Fibroblast of gingiva (primary cell): ENCODE results near the gene CAPN9.

ENCODE experiments used
- DNase-seq: peaks from one replicate; pipeline ENCODE4 v3.0.0-alpha.2; 2011; ENCODE audit warnings: low read depth

The CAPN9 gene

DNA sequence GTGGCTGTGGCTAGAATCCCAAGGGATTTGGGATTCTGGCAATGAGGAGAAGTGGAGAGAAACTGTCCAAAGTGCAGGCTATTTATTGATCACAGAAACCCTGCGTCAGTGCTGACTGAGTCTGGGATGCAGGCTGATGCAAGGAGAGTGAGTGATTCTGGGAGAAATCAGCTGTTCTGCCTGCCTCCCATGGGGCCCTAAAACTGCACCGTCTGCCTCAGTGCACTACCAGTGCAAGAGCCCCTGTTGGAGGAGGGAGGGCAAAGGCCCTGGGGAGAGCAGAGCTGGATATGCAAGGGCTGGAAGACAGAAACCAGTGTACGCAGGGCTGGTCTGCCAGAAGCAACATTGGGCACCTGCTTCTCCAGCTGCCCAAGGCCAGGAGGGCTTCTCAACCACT lies 78.6 kb downstream of the CAPN9 start:
- no peak for DNase-seq

DNA sequence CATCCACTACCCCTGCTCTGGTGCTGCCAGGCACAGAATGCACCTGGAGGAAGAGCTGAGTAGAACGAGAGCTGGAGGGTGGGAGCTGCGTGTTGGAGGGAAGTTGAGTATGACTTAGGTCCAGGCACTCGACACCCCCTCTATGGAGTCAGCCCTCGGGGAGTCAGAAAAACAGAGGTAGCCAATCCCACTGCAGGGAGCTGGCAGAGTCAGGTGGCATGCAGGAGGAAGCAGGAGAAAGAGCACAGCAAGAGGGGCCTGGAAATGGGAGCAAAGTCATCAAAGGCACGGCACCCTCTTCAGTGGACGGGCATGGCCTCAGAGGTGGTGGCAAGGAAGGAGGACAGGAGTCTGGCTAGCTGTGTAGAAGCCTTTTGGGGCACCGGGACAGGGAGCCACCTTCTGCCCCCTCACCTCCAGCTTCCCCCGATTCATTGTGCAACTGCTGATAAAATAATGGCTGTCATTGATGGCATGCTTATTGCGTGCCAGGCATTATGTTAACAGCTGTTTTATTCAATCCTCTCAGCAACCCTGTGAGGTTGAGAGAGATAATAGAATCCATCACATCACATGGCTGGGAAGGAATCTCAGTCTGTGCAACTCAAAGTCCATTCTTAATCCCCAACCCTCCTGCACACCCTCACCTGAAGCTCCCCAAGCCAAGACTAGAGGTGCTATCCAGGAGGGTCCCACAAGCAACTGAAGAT lies 79.1 kb downstream of the CAPN9 start:
- DNase-seq: no peak

DNA sequence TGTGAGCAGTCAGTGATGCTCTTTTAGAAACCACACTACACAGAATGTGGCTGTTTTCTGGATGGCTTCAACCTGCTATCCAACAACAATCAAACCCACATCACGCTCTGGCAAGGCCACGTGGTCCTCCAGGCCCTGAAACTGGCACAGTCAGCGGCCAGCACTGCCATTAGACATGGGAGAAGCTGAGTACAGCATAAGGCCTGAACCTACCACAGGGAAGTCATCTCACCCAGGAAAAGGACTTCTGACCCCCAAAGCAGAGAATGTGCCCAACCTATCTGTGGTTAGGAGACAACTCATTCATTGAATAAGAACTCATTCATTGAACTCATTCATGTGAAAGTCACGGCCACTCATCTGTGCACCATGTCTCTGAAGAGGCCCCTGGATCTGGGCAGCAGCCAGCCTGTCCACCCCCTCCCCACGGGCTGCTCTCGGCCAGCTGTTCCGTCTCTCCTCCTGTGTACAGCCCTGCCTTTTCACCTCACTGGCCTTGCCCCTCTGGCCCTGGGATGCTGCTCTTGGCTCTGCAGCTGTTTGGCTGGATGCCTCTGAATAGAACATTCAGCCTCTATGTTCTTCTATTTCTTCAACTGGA lies 80.0 kb downstream of the CAPN9 start:
- DNase-seq: no peak

DNA sequence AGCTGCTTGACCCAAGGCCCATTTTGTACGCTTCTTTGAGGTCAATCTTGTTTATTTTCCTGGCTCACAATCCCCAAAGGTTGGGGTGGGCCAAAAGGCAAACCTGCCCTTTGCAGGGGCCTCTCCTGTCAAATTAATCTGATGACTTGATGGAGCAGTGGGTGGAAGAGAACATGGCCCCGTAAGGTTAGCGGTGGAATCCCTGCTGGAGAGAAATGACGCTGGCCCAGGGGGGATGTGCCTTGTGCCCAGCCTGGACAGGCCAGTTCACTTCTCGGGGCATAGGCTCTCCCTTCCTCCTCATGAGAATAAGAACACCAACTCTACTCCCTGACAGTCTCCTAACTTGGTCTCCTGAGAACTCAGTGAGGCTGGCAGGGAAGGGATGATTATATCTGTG lies 80.6 kb downstream of the CAPN9 start:
- DNase-seq: no peak

DNA sequence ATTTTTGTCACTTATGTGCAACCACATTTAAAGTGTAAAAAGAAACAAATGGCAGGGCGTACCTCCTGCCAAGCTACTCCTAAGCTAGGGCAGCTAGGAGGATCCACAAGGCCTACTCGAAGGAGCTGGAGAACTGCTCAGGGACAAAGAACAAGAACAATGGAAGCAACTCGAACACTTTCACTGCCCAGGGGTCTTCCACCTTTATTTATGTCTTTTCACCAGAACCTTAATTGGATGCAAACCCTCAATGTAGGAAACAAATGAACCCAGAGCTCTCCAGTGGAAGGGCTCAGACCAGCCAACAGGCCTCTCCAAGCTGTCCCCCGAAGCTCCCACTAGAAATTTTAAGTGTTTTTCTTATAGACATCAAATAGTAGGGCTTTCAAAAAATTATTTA lies 81.2 kb downstream of the CAPN9 start:
- no peak for DNase-seq

DNA sequence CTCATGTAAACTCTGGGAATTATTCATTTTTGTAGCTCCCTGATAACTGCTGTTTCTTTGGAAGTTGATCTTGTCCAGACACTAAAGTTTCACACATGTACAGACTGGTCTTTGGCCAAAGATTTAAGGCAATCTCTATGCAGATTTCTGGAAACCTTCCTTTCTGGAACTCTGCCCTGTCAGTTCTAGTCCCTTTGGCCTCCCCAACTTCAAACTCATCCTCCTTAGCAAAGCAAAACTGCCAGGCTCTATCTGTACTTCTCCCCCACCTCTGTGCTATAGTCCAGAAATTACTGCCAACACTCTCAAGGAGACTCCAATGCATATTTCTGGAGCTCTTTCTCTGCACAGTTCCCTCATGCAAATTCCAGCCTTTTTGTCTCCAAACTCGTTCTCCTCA lies 84.6 kb downstream of the CAPN9 start:
- DNase-seq: peak; percentile 21

DNA sequence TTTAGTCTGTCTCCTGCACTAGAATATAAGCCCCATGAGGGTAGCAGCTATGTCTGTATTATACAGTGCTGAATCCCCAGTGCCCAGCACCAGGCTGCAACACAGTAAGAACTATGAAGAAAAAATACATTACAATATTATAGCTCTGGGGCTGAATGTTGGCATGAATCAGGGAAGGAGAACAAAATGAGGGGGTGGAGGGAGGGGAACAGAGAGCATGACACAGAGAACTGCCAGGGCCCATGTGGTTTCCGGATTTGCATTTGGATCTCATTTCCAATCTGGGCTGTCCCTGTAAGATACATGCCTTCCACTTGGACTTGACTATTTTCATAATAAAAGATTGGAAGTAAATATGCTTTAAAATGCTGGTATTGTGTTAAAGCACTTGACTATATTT lies 85.3 kb downstream of the CAPN9 start:
- peak; percentile 40 for DNase-seq

DNA sequence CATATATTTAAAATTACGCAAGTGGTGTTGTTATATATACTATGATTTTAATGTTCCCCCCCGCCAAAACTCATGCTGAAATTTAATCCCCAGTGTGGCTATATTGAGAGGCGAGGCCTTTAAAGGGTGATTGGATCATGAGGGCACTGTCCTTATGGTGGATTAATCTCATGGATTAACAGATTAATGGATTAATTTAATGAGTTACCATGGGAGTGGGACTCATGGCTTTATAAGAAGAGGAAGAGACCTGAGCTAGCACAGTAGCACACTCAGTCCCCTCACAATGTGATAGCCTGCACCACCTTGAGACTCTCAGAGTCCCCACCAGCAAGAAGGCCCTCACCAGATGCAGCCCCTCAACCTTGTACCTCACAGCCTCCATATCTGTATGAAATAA lies 86.3 kb downstream of the CAPN9 start:
- no peak for DNase-seq

DNA sequence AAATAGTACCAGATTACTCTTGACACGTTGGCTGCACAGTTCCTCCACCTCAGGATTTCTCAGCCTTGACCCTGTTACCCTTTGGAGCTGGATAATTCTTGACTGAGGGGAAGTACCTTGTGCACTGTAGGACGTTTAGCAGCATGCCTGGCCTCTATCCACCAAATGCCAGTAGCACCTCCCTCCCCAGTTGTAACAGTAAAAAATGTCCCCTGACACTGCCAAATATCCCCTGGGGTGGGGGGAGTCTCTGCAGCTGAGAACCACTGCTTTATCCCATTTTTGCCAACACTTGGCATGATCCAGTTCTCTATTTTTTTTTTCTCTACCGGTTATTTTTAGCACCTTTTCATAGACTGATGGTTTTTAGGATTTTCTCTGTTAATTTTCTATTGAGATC lies 87.1 kb downstream of the CAPN9 start:
- no peak for DNase-seq

DNA sequence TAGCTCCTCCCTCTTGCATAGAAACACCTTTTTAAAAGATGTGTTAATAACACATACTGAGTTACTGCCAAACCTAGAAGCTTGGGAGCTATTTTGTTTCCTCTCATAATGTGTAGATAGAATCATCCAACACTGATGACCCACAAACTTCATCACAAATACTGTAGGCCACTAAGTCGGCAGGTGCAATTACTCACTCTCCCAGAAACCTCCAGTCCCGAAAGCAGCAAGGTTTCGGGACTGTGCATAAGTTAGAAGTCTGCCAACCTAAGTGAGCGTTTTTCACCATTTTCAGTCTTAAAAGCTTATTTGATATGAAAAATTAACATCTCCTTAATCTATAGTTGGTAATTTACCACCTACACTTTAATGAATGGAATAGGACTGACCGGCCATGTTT lies 89.2 kb downstream of the CAPN9 start:
- no peak for DNase-seq

DNA sequence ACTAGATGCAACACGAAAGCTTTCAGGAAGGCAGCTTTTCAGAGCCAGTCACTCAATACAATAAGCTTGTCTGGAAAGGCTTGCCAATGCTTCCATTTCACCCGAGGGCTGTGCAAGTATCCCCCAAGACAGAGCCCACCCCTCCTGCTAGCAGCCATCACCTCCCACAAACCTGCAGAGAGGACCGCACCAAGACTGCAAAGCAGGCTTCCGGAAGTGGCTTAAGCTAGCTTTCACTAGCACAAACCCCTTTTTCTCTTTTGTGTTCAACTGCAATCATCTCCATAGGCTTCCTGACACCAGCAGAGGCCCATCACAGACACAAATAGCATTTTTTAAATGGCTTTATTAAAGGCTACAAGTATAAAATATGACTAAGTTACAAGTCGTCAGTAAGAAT lies 89.6 kb downstream of the CAPN9 start:
- DNase-seq: no peak

DNA sequence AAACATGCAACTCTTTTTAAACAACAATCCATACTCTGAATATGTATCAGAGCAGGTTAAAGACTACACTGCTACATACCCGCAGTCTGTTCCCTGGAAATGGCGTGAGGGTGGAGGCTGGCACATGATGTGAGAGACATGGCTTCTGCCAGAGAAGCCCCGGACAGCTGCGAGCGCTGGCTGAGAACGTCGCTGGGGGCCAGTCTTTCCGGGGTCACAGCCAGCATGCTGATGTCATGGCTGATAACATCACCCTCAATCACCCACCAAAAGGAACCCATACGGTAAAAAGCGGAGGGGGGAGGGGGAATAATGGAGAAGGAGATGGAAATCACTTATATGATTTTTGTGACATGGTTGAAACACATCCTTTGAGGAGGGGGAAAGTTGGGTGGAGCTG lies 92.0 kb downstream of the CAPN9 start:
- no peak for DNase-seq

DNA sequence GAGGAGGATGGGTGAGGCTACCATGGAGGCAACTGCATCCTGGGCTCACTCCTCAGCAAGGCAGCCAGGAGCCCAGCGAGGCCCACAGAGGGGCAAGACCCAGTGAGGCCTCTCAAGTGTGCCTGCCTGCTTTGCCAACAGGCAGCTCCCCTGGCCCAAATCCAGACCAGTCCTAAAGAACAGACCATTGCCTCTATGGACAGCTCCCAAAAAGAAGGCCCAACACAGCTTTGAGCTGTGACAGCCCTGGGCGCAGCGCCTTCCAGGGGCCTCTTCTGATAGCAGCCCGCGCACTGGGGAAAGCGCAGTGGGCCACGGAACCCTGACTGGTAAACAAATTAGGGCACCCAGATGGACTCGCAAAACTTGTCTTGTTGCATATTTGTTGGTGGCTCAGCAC lies 95.6 kb downstream of the CAPN9 start:
- DNase-seq: no peak

DNA sequence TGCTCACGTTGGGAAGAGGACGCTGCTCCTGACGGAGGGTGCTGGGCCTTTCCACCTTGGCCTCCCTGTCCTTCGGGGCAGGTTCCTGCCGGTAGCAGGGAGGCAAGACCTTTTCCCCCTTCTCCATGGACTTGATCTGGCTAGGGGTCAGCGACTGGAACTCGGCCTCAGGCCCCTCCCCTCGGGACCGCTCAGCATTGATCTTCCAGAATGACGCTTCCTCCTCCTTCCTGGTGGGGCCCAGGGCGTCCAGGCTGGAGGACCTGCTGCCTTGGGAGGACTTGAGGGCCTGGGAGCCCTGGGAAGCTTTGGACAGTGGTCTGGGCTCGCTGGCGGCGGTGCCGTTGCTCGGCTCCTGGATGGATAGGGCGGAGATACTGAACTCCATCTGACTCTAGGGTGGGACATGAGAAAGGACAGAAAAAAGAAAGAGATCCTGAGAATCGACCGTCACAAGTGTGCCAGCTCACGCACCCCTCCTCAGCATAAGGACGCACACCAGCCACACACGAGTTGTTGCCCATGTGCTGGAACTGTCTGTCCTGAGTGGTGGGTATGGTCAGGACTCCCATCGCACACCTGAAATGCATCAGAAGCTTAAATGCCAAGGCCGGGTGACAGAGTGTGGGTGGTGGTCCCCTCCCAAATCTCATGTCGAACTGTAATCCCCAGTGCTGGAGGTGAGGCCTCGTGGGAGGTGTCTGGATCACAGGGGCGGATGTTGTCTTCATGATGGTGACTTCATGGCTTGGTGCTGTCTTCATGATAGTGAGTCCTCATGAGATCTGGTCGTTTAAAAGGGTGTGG lies 96.5 kb downstream of the CAPN9 start:
- no peak for DNase-seq

DNA sequence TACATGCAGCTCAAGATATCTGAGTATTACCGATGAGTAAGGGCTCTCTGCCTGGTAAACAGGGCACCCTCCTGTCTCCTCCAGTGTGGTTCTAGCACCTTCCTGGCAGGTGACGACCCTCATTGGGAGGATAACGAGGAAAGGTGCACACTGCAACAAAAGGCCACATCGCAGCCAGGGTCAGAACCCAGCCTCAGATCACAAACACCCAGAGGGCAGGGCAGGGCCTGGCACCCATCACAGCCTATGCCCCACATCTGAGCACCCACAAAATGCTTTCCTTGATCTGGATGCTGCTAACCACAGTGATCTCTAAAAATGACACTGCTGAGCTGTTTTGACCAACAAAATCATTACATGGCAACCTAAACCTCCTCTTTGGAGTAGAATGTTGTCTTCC lies 97.4 kb downstream of the CAPN9 start:
- DNase-seq: no peak

DNA sequence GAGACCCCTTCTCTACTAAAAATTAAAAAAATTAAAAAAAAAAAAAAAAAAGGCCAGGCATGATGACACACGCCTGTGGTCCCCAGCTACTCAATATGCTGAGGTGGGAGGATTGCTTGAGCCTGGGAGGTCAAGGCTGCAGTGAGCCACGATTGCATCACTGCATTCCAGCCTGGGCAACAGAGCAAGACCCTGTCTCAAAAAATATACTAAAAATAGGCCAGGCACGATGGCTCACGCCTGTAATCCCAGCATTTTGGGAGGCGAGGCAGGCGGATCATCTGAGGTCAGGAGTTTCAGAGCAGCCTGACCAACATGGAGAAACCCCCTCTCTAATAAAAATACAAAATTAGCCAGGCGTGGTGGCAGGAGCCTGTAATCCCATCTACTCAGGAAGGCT lies 98.0 kb downstream of the CAPN9 start:
- DNase-seq: peak; percentile 25

DNA sequence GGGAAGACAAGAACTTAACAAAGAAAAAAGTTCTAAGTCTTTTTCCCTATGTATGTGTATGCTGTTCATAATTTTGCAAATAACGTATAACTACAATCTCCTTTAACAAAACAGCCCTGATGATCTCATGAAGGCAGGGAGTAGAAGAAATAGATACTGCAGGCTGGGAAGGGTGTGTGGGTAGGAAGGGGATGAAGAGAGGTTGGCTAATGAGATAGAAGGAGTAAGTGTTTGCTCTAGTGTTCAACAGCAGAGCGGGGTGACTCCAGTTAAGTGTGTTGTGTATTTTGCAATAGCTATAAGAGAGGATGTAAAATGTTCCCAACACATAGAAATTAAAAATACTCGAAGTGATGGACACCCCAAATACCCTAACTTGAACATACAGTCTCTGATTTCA lies 101.0 kb downstream of the CAPN9 start:
- no peak for DNase-seq

DNA sequence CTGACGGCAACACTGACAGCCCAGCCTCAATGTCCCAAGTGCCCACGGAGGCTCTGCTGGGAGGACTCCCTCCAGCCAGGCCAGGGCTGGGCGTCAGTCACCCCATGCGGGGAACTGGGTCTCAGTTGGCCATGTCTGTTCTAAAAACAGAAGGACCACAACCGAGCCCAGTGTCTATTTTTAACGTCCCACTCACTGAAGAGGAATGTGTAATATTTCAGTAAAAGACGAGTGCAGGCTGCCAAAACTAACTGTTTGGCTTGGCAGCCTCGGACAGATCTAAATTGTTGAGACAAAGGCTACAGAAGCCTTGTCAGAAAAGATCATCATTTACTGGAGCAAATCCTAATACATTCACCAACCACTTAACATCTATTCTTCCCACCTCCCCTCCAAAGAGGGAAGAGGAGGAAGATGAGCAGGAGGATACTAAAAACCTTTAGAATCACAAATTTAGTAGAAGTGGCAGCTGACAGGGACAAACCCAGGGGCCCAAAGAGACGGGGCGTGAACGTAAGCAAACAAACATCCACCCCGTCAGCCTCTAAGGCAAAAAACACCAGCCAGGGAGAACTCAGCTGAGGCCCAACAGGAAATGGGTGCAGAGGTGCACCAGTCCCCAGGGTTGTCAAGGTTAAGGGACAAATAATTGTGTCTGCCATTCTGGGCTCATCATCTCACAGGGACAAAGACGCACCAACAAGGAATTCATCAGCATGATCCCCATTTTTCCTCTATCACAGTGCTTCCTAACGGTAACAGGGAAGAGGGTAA lies 102.5 kb downstream of the CAPN9 start:
- peak; percentile 94 for DNase-seq

DNA sequence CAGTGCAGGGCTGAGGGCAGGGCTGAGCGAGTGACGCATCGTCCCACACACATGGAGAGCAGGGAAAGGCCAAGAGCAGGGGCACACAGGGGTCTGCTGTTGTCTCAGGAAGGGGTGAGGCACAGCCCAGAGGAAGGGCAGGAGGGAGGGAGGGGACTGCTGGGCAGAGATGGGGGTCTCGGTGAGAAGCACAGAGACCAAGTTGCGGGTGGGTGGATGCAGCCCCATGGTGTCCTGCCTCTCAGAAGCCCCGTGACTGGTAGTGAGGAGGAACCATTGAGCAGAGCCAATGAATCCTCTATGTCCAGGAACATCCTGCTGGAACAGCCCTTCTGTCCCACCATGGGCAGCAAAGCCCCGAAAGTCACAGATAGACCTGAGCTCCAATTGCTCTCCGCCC lies 103.4 kb downstream of the CAPN9 start:
- no peak for DNase-seq

DNA sequence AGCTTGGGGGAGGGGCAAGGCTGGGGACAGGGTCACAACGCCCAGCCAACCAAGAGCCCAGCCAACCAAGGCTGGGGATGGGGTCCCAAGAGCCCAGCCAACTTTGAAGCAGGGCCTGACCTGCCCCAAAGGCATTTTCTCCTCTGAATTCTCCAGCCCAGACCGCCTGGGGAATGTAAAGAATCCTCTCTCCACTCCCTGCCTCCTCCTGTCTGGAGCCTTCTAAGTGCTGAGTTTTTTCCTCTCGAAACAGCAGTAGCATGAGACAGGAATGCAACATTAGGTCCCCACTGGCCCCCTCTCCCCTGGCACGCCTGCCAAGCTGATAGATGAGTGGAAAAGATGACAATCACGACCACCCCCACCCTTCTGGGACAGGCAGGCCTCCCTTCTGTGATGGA lies 104.1 kb downstream of the CAPN9 start:
- peak; percentile 38 for DNase-seq
